Measurements from ENCODE around the gene CAPN14.
A peak's percentile ranks its signal among the peaks of the same experiment; 100 is the strongest.

Gene CAPN14

GRCh38 chr2:31240381-31241365 is 23.4 kb upstream of the CAPN14 start:
- DNase-seq: no peak

DNA sequence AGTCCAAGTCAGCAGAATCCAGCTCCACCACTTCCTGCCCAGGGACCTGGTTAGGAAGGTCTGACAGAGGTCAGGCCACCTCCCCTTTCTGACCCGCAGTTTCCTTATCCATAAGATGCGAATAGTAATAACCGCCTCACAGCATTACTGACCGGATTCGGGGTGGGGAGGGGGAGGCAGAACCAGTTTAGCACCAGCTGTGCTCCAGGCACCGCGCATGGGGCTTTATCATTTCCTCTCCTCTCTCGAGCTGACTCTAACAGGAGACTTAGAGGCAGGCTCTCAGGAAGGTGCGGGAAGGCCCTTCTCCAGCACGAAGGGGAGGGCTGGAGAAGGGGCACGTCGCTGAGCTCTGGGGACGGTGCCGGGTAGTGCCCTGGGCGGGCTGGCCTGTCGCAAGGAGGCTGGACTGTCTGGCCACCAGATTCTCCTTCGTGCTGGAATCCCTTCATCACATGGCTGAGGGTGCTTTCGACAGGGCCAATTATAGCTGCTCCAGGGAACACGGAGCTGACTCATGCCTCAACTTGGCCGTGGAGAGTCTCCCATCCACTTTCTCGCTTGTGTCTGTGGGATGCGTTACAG is 22.4 kb upstream of the CAPN14 start:
- DNase-seq: no peak

DNA sequence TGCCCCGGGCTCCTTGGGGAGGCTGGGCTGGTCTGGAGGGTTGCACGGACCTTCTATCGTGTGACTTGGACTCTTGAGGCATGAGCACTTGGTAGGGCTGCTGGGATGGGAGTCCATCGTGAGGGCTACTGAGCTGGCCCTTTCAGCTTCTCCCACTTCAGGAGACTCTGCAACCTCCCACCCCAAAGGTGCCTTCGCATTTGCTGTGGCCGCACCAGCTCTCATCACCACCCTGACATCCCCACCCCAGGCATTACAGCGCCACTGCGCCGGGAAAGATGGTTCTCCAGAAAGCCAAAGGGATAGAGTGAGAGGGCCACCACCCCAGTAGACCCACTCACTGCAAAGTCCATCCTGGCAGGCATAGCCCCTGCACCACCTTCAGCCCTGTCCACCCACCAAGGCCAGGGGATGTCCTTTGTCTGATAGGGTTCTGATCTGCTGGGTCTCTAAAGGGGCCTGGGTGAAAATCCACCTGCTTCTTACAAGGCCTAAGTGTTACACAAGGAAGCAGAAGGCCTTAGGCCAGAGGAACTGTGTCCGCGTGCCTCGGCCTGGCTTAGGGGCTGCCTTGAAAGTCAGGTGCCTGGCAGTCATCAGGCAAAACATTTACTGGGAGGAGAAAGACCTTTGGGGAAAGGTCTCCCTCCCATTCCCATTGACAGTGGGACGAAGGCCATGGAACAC is 21.7 kb upstream of the CAPN14 start:
- DNase-seq: no peak

- DNase-seq: no peak
Measured at GRCh38 chr2:31238126-31238905, 21.0 kb upstream of the CAPN14 start.

DNA sequence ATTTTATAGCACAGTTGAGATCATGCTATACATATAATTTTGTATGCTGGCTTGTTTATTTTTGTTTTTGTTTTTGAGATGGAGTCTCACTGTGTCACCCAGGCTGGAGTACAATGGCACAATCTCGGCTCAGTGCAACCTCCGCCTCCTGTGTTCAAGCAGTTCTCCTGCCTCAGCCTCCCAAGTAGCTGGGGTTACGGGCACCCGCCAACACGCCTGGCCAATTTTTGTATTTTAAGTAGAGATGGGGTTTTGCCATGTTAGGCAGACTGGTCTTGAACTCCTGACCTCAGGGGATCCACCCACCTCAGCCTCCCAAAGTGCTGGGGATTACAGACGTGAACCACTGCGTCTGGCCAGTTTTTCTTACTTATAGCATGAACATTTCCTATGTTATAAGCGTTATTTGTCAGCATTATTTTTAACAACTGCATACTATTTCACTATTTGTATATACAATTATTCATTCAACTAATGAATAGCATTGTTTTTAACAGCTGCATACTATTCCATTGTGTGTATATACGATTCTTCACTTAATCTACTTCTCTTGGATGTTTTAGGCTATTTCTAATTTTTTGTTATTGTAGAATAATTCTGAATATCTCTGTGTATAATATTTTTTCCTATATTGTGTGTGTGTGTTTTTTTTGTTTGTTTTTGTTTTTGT is 20.2 kb upstream of the CAPN14 start:
- no peak for DNase-seq

GRCh38 chr2:31236433-31237205 is 19.3 kb upstream of the CAPN14 start:
- no peak for DNase-seq

DNA sequence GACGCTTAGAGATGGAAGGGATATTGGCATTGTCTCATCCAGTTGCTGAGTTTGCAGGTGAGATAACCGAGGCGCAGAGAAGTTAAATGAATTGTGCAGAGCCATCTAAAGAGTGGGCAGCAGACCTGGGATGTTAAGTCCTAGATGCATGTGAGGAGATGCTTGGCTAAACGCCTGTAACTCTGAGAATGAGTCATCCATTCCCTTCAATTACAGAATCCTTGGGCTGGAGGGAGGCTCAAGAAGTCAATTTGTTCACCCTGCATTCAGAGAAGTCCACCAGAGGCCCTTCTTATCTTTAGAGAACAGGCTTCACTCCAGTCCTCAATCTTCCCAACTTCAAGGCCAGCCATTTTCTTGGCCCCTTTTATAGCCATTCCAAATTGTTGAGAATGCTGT is 18.2 kb upstream of the CAPN14 start:
- no peak for DNase-seq

GRCh38 chr2:31234683-31235503 is 17.6 kb upstream of the CAPN14 start:
- DNase-seq: no peak

DNA sequence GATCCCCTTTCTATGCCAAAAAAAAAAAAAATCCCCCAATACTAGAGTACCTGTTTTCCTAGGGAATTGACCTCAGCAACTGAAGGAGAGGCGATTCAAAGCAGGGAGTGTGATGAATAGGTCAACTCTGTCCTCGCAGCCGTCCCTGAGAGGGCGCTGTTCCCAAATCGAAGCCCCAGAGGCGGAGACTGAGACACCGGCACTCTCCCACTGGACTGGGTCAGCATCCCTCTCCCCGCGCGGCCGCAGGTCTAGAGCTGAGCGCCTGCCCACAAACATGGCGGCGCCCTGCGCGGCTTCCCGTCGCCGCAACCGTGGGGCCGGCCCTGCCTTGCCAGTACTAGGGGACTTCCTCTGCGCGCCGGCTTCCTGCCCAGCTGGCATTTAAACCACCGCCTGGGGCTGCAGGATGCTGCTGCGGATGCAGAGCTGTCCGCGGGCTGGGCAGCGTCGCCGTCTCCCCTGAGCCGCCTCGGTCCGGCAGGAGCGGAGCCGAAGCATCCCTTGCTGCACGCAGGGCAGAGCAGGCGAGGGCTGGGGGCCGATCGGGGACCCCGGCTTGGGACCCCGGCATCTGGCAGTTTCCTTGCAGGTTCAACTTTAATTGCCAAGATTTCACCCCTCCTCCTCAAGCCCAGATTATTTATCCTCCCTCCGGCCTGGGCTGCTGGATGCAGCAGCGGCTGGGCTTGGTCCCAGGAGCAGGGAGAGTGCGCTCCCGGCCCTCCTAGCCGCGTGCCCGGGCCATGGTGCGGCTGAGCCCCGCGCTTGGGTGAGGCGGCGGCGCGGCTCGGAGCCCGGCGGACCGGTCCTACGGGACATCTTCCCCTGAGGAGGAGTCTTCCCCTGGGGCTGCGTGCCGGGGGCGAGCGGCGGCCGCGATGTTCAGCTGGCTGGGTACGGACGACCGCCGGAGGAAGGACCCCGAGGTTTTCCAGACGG is 16.7 kb upstream of the CAPN14 start, which contains the start of gene EHD3:
TSS of gene EHD3 (plus strand) at position 412 of the 942 bp plus-strand sequence. CDS start at position 882, 470 bp downstream.
- DNase-seq: peak; percentile 59

DNA sequence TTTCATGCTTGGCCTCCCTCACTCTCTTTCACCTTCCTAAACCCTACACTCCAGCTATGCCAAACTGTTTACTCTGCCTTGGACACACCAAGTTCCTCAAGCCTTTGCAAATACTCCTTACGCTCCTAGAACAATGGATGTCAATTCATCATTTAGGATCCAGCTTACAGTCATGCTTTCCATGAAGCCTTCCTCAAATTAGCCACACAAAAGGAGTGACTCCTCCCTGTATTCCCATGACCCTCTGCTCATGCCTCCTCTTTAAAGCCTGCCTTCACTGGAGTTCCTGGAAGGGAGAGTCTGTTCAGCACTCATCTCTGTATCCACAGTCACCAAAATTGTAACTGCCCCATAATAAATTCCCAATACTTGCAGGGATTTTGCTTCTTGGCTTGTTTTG is 15.9 kb upstream of the CAPN14 start:
- no peak for DNase-seq

DNA sequence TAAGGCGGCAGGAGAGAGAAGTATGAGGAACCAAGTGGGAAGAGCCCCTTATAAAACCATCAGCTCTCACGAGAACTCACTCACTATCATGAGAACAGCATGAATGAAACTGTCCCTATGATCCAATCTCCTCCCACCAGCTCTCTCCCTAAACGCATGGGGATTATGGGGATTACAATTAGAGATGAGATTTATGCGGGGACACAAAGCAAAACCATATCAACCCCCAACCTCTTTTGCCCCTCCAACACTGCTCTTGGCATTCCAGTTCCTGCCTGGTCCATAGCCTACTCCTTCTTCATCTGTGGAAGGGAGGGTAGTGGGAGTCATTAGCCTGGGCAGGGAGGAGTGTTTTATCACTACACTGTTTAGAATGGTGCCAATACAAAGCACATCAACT is 15.3 kb upstream of the CAPN14 start:
- no peak for DNase-seq

GRCh38 chr2:31231571-31232302 is 14.4 kb upstream of the CAPN14 start:
- no peak for DNase-seq

DNA sequence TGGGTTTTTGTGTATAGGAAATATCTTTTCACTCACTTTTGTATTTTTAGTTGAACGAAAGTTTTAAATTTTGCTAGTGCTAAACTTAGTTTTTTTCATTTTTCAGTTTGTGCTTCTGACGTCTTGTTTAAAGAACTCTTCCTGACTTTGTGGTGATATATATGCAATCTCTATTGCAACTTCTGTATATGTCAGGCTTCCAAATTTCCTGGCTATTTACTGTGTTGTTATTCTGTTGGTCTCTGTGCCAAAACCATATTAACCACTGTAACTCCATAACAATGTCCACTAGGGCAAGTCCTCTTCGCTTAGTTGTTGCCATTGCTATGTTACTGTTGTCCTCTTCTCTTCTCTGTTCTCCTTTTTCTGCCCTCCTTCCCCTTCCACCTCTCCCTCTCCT is 13.4 kb upstream of the CAPN14 start:
- no peak for DNase-seq

GRCh38 chr2:31228717-31229116 is 11.4 kb upstream of the CAPN14 start:
- DNase-seq: no peak

- DNase-seq: no peak
Measured at GRCh38 chr2:31227711-31228125, 10.4 kb upstream of the CAPN14 start.

DNA sequence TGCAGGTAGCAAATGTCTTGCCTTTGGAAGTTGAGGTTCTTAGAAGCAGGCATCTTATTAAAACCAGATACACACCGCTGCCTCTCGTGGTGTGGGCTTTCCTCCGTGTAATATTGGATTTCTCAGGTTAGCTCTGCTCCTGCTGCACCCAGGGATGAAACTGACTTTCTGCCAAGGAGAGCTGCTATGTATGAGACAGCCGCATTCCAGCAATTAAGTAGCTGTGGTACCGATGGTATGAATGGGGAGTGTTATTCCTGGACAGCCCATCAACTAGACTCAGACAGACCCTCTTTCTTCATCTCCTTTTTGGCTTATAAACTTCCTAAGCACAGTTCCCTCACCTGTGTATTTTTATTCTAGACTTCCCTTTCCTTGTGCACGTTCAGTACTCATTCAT is 9.8 kb upstream of the CAPN14 start:
- DNase-seq: no peak

- DNase-seq: no peak
Measured at GRCh38 chr2:31226266-31226665, 9.0 kb upstream of the CAPN14 start.

GRCh38 chr2:31223749-31224148 is 6.4 kb upstream of the CAPN14 start:
- no peak for DNase-seq

GRCh38 chr2:31223026-31223425 is 5.7 kb upstream of the CAPN14 start:
- peak; percentile 35 for DNase-seq
